Measurements from ENCODE around the gene WT1. TPM values are rescaled to one million over a fixed set of nuclear protein-coding genes. Genes with fewer than 3 reads are reported as not detected.

WT1 gene
- total RNA-seq, 1 donor from 2014 or later = 2.0 TPM

- Histone ChIP-seq H3K27me3 (ENCODE audit: low read depth) (peaks cover 51% of the 10 kb centered on the region), H3K36me3 (no peaks in the 10 kb centered on the region), H3K4me3 (no peak overlapping the region), H3K4me1 (peaks cover 6% of the 10 kb centered on the region), H3K27ac (replicated peaks) (no peak overlapping the region), H3K9me3 (replicated peaks) (no peaks in the 10 kb centered on the region)
- no peak for DNase-seq
- no peak for TF ChIP-seq CTCF (IDR thresholded peaks at IDR 0.05; ENCODE audit: borderline replicate concordance)
- intact Hi-C loops (cut with micrococcal nuclease) = no loop called here
These were observed 95.2 kb downstream of the WT1 start for GRCh38 chr11:32340181-32340580.

Other genes with a start within 250 kb of the WT1 start
- 153 TPM for gene EIF3M, start 148.3 kb upstream of the WT1 start, total RNA-seq

Measured in left ventricle myocardium inferior (tissue), 1 donor.